Activated CD8-positive, alpha-beta memory T cell treated with anti-CD3 and anti-CD28 coated beads, Interleukin-2, amount 50 U/mL, for 4 hours (primary cell): ENCODE results near the gene CSF1.

Experiments used
- DNase-seq: peaks from one replicate; pipeline ENCODE4 v3.0.0-alpha.2; 2020

Gene CSF1

GRCh38 chr1:109923131-109923945 lies 12.7 kb downstream of the CSF1 start:
- DNase-seq, result no peak

- no peak for DNase-seq
These were observed 13.3 kb downstream of the CSF1 start for GRCh38 chr1:109923946-109924275.

GRCh38 chr1:109924316-109924715 lies 13.7 kb downstream of the CSF1 start:
- no peak for DNase-seq

- DNase-seq, result no peak
These were observed 14.7 kb downstream of the CSF1 start for GRCh38 chr1:109925159-109925990.

- DNase-seq, result no peak
These were observed 16.1 kb downstream of the CSF1 start for GRCh38 chr1:109926662-109927300.

GRCh38 chr1:109927356-109927755 lies 16.7 kb downstream of the CSF1 start:
- DNase-seq, result no peak

- no peak for DNase-seq
These were observed 17.3 kb downstream of the CSF1 start for GRCh38 chr1:109927911-109928321.

- DNase-seq, result no peak
These were observed 18.0 kb downstream of the CSF1 start for GRCh38 chr1:109928591-109929111.

- no peak for DNase-seq
These were observed 18.5 kb downstream of the CSF1 start for GRCh38 chr1:109929170-109929569.

GRCh38 chr1:109929588-109930251 lies 19.1 kb downstream of the CSF1 start:
- no peak for DNase-seq

GRCh38 chr1:109930252-109930993 lies 19.8 kb downstream of the CSF1 start:
- no peak for DNase-seq

- DNase-seq, result no peak
These were observed 20.6 kb downstream of the CSF1 start for GRCh38 chr1:109931189-109931731.

- no peak for DNase-seq
These were observed 21.4 kb downstream of the CSF1 start for GRCh38 chr1:109931911-109932636.

GRCh38 chr1:109932679-109933078 lies 22.0 kb downstream of the CSF1 start:
- no peak for DNase-seq

- DNase-seq, result no peak
These were observed 23.4 kb downstream of the CSF1 start for GRCh38 chr1:109933856-109934711.

- no peak for DNase-seq
These were observed 24.8 kb downstream of the CSF1 start for GRCh38 chr1:109935451-109935900.

GRCh38 chr1:109937738-109938137 lies 27.1 kb downstream of the CSF1 start:
- DNase-seq, result no peak

- DNase-seq, result no peak
These were observed 27.9 kb downstream of the CSF1 start for GRCh38 chr1:109938556-109938955.

- DNase-seq, result no peak
These were observed 31.8 kb downstream of the CSF1 start for GRCh38 chr1:109942434-109942833.

- no peak for DNase-seq
These were observed 33.9 kb downstream of the CSF1 start for GRCh38 chr1:109944541-109944940.
